Endothelial cell of hepatic sinusoid (primary cell): Measurements from ENCODE around the gene ROM1.
"Not testable (repeated sequence)": the region's sequence is repeated elsewhere in the genome, so short reads cannot be mapped to it uniquely, and the experiment has no call there.

Experiments
- in situ Hi-C: cut with HindIII; loops from 2 replicates; pipeline ENCODE4 v1.10.0; 2017; ENCODE audit warnings: low sequenced_read_pairs

The ROM1 gene

DNA sequence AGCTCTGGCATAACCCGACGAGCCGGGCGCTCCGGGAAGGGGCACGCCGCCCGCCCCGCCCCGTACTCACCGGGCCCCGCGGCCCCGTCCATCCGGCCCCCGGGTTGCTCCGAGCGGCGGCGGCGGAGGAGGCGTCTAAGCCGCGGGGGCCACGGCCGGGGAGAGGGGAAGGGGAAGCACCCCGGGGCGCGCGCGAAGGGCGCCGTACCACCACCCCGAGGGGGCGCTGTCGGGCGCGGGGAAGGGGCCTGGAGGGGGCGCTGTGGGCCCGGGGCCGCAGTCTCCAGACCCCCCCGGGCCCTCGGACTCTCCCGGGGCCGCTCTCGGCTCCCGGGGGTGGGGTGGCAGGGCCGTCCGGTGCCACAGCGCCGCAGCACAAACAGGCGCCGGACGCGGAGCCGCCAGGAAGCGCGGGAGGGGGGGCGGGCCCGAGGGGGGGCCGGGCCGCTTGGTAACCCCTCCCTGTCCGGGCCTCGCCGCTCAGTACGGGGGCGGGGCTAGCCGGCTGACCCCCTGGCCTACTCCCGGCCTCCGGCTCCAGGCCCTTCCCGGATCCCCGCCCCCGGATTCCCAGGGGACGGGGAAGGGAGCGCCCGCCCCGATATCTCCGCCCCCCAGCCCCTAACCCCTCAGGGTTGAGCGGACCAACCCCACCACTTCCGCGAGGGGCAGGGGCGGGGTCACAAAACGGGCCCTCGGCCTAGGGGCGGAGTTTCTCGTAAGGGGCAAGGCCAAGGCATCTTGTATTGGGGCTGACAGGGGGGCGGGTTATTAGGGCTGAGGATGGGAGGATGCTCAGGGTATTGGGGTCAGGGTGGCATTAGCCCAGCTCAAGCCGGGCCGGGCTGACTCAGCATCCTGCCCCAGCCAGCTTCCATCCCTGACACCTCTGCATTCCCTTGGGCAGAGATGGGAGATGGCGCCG is at the start of gene ROM1, which contains the start of gene EML3:
TSS of gene ROM1 (plus strand) at position 892 of the 925 bp plus-strand sequence. CDS start at position 917, 25 bp downstream.
TSS of gene EML3 (minus strand) at position 410 of the 925 bp plus-strand sequence. CDS start at position 92, 318 bp downstream.
- in situ Hi-C loops, result no loop called here

DNA sequence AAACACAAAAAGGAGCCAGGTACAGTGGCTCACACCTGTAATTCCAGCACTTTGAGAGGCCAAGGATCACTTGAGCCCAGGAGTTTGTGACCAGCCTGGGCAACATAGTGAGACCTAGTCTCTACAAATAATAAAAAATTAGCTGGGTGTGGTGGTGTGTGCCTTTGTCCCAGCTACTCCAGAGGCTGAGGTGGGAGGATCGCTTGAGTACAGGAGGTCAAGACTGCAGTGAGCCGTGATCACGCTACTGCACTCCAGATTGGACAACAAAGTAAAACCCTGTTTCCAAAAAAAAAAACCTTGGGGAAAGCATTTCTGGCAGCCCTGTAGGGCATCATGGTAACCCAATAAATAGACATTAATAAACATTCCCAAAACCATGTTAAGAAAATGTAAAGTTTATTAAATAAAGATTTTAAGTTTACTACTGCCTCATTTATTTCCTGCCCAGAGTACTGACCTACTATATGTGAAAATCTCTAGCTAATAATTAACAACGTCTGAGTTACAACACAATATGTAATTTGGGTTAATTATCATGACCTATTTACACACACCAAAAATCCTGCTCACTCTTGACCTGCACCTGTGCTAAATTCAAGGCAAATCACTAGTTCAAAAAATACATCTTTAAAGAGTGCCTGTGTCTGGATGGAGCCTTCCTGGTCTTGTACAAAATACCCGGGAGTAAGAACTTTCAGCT is 47.8 kb upstream of the ROM1 start:
- in situ Hi-C loops, result loop anchor here (10.0 kb wide), 1 partner anchor 130 kb away; no protein-coding TSS in a partner anchor

GRCh38 chr11:62566247-62566646 is 46.8 kb upstream of the ROM1 start:
- in situ Hi-C loops, result loop anchor here (10.0 kb wide), 1 partner anchor 129 kb away; no protein-coding TSS in a partner anchor

DNA sequence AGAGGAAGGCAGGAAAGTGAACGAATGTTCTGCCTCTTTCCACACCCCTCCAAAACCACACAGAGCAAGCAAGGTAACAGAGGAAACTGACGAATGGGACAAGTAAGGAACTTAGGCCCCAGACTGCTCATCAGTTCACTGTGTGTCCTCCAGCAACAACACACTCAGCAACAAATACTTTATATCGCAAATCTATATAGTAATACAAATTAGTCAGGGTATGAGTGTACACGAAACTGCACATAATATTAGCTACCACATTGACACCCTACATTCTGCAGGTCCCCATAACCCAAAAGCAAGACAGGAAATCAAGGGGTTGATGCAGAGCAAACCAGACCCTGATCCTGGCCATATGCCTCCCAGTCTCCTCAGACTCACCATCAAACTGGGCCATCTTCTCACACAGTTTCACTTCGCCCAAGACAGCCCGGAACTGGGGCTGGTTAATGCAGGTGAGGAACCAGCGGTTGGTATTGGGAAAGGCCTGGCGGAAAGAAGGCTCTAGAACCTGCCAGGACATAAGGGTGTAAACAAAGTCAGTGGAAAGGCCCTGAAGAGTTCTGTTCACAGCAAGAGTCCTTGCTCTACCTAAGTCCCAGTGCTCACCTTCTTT is 45.9 kb upstream of the ROM1 start:
- in situ Hi-C loops, result loop anchor here (10.0 kb wide), 1 partner anchor 128 kb away; no protein-coding TSS in a partner anchor

- in situ Hi-C loops, result loop anchor here (10.0 kb wide), 1 partner anchor 125 kb away; no protein-coding TSS in a partner anchor
Observed at GRCh38 chr11:62569611-62570010, 43.4 kb upstream of the ROM1 start.

DNA sequence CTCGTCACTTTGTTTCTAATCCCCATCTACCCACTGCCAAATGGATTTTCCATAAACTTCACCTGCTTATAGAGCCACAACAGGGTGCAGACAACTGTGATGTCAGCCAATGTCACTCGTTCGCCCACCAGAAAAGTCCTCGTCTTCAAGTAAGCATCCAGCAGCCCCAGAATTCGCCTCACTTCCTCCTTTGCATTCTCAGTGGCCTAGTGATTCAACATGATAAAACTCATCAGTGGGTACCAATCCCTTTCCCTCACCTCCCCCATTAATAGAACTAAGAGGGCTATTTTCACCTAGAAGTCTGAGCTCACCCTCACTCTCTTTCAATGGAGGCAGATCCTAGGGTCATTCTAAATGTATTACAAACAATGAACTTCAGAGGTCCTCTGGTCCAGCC is 42.2 kb upstream of the ROM1 start:
- in situ Hi-C loops, result not testable (repeated sequence)

- in situ Hi-C loops, result not testable (repeated sequence)
Observed at GRCh38 chr11:62571493-62571892, 41.6 kb upstream of the ROM1 start.

GRCh38 chr11:62572431-62572830 is 40.6 kb upstream of the ROM1 start:
- in situ Hi-C loops, result no loop called here

GRCh38 chr11:62573006-62573591 is 40.0 kb upstream of the ROM1 start:
- in situ Hi-C loops, result no loop called here

DNA sequence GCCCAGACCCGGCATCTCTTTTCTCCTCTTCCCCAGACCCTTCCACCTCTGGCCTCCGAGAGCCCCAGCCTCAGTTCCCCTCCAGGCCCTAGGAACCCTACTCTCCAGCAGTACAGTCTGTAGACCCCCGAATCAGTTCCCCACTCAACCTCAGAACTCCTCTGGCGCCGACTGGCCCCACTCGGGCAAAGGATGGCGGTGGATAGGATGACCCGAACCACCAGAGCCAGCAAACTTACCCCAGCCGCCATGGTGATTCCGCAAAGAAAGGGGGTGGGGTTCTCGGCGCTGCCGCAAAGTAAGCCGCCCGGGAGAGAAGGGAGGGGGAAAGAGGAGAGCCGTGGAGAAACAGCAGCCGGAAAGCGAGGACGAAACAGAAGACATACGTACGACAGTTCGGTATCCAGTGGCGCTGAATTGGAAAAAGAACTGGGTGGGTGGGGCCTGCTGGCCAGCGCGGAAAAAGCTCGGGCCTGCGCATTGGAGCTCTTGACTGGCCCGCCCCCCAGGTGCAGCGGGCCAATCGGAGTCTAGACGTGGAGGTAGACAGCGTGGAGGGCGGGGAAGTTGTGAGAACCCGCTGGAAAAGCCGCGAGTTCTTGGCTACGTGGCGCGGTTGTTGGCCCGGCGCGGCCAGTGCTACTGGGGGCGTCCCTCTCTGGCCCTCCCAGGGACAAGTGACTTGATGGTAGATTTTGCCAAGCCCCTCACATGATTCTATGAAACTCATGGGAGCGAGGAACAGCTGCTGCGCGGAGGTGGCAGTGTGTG is 39.3 kb upstream of the ROM1 start, which contains the start of gene EEF1G:
TSS of gene EEF1G (minus strand) at position 300 of the 771 bp plus-strand sequence. CDS start at position 251, 49 bp downstream.
- in situ Hi-C loops, result no loop called here

DNA sequence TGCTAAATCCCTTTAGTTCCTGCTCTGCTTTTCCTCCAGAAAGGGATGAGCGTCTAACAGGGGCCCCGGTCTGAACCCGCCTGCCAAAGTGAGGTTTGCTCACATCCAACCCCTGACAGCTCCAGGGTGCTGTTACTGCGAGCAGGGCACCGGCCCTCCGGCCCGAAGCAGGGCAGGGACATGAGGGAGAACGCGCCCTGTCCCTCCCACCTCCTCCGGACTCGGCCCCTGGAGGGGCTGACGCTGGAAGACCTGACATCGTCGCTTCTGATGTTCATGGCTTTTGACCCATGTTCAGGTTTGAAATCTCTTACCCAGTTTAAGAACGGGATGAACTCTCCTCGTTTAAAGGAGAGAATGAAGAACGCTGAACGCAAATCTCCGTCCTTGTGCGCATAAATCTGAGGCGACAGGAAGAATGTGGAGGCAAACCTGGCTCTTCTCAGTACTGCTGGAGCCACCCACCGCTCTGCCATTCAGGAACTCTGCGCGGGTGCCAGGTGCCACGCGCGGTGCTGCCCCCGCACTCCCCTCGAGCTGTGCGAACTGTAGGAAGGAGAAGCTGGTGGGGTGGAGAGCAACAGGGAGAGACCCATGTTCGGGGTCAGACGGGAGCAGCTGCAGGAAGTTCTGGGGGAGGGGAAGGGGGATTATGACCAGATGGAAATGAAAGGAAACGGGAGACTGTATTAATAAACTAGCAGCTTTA is 38.5 kb upstream of the ROM1 start:
- in situ Hi-C loops, result no loop called here

- in situ Hi-C loops, result no loop called here
Observed at GRCh38 chr11:62575156-62575555, 37.9 kb upstream of the ROM1 start.

- in situ Hi-C loops, result no loop called here
Observed at GRCh38 chr11:62575837-62576236, 37.2 kb upstream of the ROM1 start.

DNA sequence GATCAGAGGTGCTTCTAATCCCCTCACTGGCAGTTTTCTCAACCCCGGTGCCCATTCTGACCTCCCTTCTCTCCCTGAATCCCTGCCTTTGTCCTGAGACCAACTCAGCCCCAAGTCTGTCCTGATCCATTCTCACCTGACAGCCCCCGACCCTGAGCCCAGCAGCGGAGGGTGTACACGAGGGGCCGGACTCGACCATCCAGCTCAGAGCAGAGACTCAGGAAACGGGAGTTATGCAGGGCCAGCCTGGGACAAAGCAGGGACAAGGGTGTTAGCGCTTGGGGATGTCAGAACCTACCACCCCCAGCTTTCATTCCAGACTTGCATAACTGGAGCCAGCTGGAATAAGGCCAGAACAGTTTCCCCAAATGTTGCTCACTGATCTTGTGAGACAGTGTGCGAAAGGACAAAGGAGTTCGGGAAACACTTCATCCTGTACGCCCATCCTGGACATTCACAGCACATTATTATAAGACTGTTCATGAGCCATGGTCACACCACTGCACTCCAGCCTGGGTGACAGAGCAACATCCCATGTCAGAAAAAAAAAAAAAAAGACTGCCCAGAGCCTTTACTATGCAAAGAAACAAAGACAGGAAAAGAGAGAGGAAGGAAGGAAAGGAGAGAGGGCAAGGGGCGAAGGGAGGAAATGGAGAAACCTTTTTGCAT is 35.9 kb upstream of the ROM1 start:
- in situ Hi-C loops, result no loop called here

GRCh38 chr11:62578541-62578940 is 34.5 kb upstream of the ROM1 start:
- in situ Hi-C loops, result no loop called here

- in situ Hi-C loops, result no loop called here
Observed at GRCh38 chr11:62579252-62579651, 33.8 kb upstream of the ROM1 start.

- in situ Hi-C loops, result loop anchor here (10.0 kb wide), 1 partner anchor 54 kb away; no protein-coding TSS in a partner anchor
Observed at GRCh38 chr11:62580959-62581715, 31.9 kb upstream of the ROM1 start.

DNA sequence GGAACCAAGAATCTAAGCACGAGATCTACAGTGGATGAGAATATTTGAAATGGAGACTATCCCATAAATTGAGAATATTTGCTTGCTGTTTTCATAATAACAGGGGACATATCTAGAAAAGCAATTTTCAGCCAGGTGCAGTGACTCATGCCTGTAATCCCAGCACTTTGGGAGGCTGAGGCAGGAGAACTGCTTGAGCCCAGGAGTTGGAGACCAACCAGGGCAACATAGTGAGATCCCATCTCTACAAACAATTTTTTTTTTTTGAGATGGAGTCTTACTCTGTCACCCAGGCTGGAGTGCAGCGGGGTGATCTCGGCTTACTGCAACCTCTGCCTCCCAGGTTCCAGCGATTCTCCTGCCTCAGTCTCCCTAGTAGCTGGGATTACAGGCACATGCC is 31.3 kb upstream of the ROM1 start:
- in situ Hi-C loops, result loop anchor here (10.0 kb wide), 1 partner anchor 53 kb away; no protein-coding TSS in a partner anchor
